A673 (cell line): ENCODE results near the gene DENND1A. TPM values are rescaled to one million over a fixed set of nuclear protein-coding genes. Genes with fewer than 3 reads are reported as not detected.

ENCODE experiments used
- BruUV-seq: library from RNA; stranded (reverse); fragments of 400-500 nt; replicated peaks from 2 replicates; lab custom pipeline; 2021; lab: Mats Ljungman, UMichigan
- CTCF ChIA-PET: fragments of 300-600 bp; sonication (Branson Sonifier 250); formaldehyde crosslinking; loops from one replicate; lab custom pipeline; 2022; ENCODE audit warnings: antibody characterized with exemption; lab: Charles Lee
- POLR2A ChIA-PET: fragments of 300-600 bp; sonication (Branson Sonifier 250); formaldehyde crosslinking; loops from one replicate; lab custom pipeline; 2022; ENCODE audit warnings: antibody characterized with exemption; ENCODE audit not compliant: low non-redundant PET; lab: Charles Lee
- DNase-seq: peaks from one replicate; pipeline ENCODE4 v3.0.0-alpha.2; 2015; ENCODE audit warnings: low spot score
- H3K27ac ChIP-seq: fragments of 200-600 bp; sonication (generic); 2 replicates; pipeline ENCODE4 v1.5.1; 2016; ENCODE audit warnings: mixed run types, low read depth, mild to moderate bottlenecking, mixed read lengths, antibody characterized with exemption, low read length; ENCODE audit not compliant: poor library complexity, severe bottlenecking
- H3K27me3 ChIP-seq: fragments of 200-600 bp; sonication (generic); replicated peaks from 2 replicates; pipeline ENCODE4 v1.6.1; 2017; ENCODE audit warnings: mixed run types, low read depth, mild to moderate bottlenecking, mixed read lengths, antibody characterized with exemption, low read length; ENCODE audit not compliant: insufficient read depth, poor library complexity
- H3K36me3 ChIP-seq: fragments of 200-600 bp; sonication (generic); 2 replicates; pipeline ENCODE4 v1.6.1; 2016; ENCODE audit warnings: mixed run types, mild to moderate bottlenecking, mixed read lengths, antibody characterized with exemption, low read length; ENCODE audit not compliant: insufficient read depth, poor library complexity, severe bottlenecking
- H3K4me1 ChIP-seq: fragments of 200-600 bp; sonication (generic); 2 replicates; pipeline ENCODE4 v1.6.1; 2017; ENCODE audit warnings: mixed run types, mild to moderate bottlenecking, mixed read lengths, antibody characterized with exemption, low read length; ENCODE audit not compliant: insufficient read depth, poor library complexity, severe bottlenecking
- H3K4me3 ChIP-seq: fragments of 200-600 bp; sonication (generic); 2 replicates; pipeline ENCODE4 v1.5.1; 2016; ENCODE audit warnings: low read depth, mixed run types, mild to moderate bottlenecking, mixed read lengths, low read length; ENCODE audit not compliant: poor library complexity, severe bottlenecking
- H3K9me3 ChIP-seq: fragments of 200-600 bp; sonication (generic); 2 replicates; pipeline ENCODE4 v1.6.1; 2016; ENCODE audit warnings: mixed run types, low read depth, mild to moderate bottlenecking, mixed read lengths, antibody characterized with exemption, low read length; ENCODE audit not compliant: poor library complexity, severe bottlenecking
- CTCF ChIP-seq: fragments of 300-800, 200-600 bp; sonication (generic); conservative IDR thresholded peaks from 2 replicates; pipeline ENCODE4 v1.5.1; 2017; ENCODE audit warnings: low read depth, mild to moderate bottlenecking, antibody characterized with exemption, low read length, moderate library complexity, mixed read lengths
- EZH2 ChIP-seq: fragments of 200-600 bp; sonication (generic); IDR thresholded peaks from 2 replicates; pipeline ENCODE4 v1.6.1; 2017; ENCODE audit warnings: borderline replicate concordance, low read depth, mild to moderate bottlenecking, mixed read lengths, antibody characterized with exemption, low read length; ENCODE audit not compliant: poor library complexity, severe bottlenecking
- intact Hi-C: fragments of 100-400 bp; cut with micrococcal nuclease; formaldehyde crosslinking; loops from one replicate; pipeline ENCODE4 v1.10.0; 2022; ENCODE audit not compliant: unreplicated experiment
- total RNA-seq: library from RNA; stranded (reverse); gene quantifications from 2 replicates; pipeline ENCODE4 v1.2.3, GENCODE V29; 2021

Gene DENND1A
- total RNA-seq, 1 experiment from 2014 or later = 12.0 TPM

GRCh38 chr9:123360161-123361085, 569.5 kb downstream of the DENND1A start:
- POLR2A ChIA-PET = no interaction called here
- no peak for DNase-seq
- no peak for TF ChIP-seq EZH2
- TF ChIP-seq CTCF = no peak

GRCh38 chr9:123359546-123359945, 570.4 kb downstream of the DENND1A start:
- BruUV-seq = no TSS peak
- no peak overlapping the region for H3K4me3 ChIP-seq
- no peaks in the 10 kb centered on the region for H3K9me3 ChIP-seq
- no peaks in the 10 kb centered on the region for H3K27me3 ChIP-seq
- no peak overlapping the region for H3K27ac ChIP-seq
- CTCF ChIA-PET = no interaction called here
- no peak for DNase-seq
- POLR2A ChIA-PET = no interaction called here
- intact Hi-C loops = no loop called here
- no peaks in the 10 kb centered on the region for H3K36me3 ChIP-seq
- no peak for TF ChIP-seq CTCF
- TF ChIP-seq EZH2 = no peak
- peaks cover 8% of the 10 kb centered on the region for H3K4me1 ChIP-seq

More at GRCh38 chr9:123360161-123361085, 569.5 kb downstream of the DENND1A start:
- H3K9me3 ChIP-seq = no peaks in the 10 kb centered on the region
- H3K27ac ChIP-seq = no peak overlapping the region
- BruUV-seq = no TSS peak
- no peaks in the 10 kb centered on the region for H3K36me3 ChIP-seq
- intact Hi-C loops = no loop called here
- H3K4me3 ChIP-seq = no peak overlapping the region
- H3K27me3 ChIP-seq = no peaks in the 10 kb centered on the region
- CTCF ChIA-PET = no interaction called here
- peaks cover 8% of the 10 kb centered on the region for H3K4me1 ChIP-seq

- peaks cover 8% of the 10 kb centered on the region for H3K4me1 ChIP-seq
- TF ChIP-seq CTCF = no peak
- TF ChIP-seq EZH2 = no peak
- BruUV-seq = no TSS peak
These were observed 570.8 kb downstream of the DENND1A start for GRCh38 chr9:123359106-123359505.

More at GRCh38 chr9:123359106-123359505, 570.8 kb downstream of the DENND1A start:
- Histone ChIP-seq H3K4me3 (no peak overlapping the region), H3K9me3 (no peaks in the 10 kb centered on the region), H3K36me3 (no peaks in the 10 kb centered on the region), H3K27ac (no peak overlapping the region), H3K27me3 (no peaks in the 10 kb centered on the region)
- POLR2A ChIA-PET = no interaction called here
- DNase-seq = no peak
- intact Hi-C loops = no loop called here
- CTCF ChIA-PET = no interaction called here
